ENCODE data around the gene GRN.
"Not testable (repeated sequence)": the region's sequence is repeated elsewhere in the genome, so short reads cannot be mapped to it uniquely, and the experiment has no call there.

The GRN gene

DNA sequence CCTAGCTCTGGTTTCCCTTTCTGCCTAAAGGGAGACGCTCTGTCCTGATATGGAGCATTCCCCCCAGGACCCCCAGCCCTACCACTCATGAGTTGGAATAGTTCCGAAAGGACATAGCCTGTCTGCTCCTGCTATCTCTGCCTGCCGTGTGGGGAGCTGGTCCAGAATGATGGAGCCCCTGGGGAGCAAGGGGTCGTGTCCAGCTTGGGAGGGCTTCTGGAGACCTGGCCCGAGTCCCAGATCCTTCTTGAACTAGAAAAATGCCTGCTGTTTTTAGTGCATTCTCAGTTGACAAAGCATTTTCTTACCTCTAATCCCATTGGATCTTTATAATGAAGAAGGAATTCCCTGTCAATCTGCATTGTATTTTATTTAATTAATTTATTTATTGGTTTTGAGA, 9.1 kb upstream of the GRN start:
- no peak for DNase-seq (ENCODE audit: low read depth)
- TF ChIP-seq, protein P1, sequence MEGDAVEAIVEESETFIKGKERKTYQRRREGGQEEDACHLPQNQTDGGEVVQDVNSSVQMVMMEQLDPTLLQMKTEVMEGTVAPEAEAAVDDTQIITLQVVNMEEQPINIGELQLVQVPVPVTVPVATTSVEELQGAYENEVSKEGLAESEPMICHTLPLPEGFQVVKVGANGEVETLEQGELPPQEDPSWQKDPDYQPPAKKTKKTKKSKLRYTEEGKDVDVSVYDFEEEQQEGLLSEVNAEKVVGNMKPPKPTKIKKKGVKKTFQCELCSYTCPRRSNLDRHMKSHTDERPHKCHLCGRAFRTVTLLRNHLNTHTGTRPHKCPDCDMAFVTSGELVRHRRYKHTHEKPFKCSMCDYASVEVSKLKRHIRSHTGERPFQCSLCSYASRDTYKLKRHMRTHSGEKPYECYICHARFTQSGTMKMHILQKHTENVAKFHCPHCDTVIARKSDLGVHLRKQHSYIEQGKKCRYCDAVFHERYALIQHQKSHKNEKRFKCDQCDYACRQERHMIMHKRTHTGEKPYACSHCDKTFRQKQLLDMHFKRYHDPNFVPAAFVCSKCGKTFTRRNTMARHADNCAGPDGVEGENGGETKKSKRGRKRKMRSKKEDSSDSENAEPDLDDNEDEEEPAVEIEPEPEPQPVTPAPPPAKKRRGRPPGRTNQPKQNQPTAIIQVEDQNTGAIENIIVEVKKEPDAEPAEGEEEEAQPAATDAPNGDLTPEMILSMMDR (conservative IDR thresholded peaks at IDR 0.05; ENCODE audit: low read depth, low read length) = no peak
- H3K4me3 ChIP-seq (ENCODE audit: low read depth, low read length) = no peak overlapping the region

DNA sequence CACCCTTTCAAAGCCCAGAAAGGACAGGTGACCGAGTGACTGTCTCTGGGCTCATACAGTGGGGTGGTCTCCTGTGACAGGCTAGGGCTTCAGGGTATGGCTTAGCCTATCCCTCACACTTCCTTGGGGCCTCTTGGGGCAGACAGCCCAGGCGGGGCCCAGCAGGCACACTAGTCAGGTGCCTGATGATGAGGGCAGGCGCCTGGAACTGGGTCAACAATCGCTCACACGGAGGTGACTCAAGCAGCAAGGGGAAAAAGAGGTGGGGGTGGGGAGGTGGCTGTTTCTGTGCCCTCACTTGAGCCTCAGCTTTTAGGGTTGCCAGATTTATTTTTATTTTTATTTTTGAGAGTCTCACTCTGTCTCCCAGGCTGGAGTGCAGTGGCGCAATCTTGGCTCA, 6.4 kb upstream of the GRN start:
- peak; percentile 30 for DNase-seq (ENCODE audit: low read depth)
- H3K4me3 ChIP-seq (ENCODE audit: low read depth, low read length) = no peak overlapping the region
- TF ChIP-seq, protein P1 (conservative IDR thresholded peaks at IDR 0.05; ENCODE audit: low read depth, low read length) = no peak

DNA sequence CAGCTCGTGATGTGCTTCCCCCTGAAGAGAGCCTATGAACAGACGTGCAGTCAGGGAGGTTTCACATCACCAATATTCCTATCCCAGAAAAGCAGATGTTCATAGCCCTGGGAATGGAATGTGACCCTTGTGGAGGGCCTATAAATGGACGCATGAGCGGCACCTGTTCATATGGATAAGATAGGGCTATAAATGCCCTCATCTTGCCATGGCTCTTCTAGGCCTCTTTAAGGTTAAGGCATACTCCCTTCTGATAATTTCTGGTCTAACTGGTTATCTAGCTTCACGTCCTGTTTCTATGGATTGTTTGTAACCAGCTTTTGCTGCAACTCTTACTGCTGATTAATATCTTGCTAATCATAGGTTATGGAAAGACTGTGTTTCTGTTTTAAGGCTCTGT, 4.5 kb upstream of the GRN start:
- not testable (repeated sequence) for DNase-seq (ENCODE audit: low read depth)

DNA sequence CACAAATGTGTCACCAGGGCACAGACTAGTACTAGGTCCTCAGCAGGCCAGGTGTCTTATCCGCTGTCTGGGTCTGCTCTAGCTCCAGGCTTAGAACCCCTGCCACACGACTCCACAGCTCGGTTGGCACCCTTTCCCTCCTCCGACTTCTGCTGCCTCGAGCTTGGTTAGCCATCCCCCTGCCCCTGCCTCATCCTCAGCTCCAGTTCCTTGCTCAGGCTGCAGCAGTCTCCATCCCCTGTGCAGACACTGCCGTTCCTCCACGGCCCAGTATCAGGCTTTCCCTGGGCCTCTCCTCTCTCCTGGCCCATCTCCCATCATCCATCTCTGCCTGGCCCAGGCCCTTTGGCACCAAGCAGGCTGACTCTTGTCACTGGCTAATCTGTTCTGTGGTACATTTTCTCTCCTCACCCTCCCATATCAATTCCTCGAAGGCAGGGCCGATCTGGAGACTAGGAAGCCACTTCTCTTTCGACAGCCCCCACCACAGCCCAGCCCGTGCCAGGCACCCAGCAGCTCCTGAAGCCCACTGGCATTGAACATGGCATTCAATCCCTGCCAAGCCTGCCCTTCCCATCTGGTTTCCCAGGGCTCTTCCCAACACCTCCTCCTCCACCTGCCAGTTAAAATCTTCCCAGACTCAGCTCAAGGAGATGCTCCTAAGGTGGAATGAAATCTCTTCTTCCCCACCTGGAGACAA, 1.4 kb upstream of the GRN start:
- DNase-seq (ENCODE audit: low read depth) = no peak
- TF ChIP-seq, protein P1 (conservative IDR thresholded peaks at IDR 0.05; ENCODE audit: low read depth, low read length) = no peak
- H3K4me3 ChIP-seq (ENCODE audit: low read depth, low read length) = no peak overlapping the region

More for the DNA sequence above, 4.5 kb upstream of the GRN start:
- not testable (repeated sequence) for H3K4me3 ChIP-seq (ENCODE audit: low read depth, low read length)

DNA sequence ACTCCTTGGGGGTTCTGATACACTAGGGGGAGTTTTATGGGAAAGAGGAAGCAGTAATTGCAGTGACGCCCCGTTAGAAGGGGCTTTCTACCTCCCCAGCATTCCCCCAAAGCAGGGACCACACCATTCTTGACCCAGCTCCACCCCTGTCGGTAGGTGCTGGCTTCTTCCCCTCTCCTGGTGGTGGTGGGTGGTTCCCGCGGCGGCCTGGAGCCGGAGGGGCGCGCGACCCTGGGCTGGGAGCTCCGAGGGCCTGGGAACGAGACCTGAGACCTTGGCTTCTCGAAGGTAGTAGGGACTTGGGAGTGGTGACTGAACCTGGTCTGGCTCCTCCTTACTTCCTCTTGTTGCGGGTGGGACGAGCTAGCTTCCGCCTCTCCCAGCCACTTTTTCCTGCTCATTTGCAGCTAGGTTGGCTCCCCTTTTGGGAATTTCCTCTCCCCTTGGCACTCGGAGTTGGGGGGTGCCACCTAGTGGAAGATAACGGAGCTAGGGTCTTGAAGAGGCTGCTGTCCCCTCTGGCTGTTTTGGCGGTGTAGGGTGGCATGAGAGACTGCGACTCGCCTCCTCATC, 438 bp downstream of the GRN start:
- H3K4me3 ChIP-seq (ENCODE audit: low read depth, low read length) = peak overlapping the region; percentile 92
- peak; percentile 68 for DNase-seq (ENCODE audit: low read depth)
- TF ChIP-seq, protein P1 (conservative IDR thresholded peaks at IDR 0.05; ENCODE audit: low read depth, low read length) = peak; percentile 69

DNA sequence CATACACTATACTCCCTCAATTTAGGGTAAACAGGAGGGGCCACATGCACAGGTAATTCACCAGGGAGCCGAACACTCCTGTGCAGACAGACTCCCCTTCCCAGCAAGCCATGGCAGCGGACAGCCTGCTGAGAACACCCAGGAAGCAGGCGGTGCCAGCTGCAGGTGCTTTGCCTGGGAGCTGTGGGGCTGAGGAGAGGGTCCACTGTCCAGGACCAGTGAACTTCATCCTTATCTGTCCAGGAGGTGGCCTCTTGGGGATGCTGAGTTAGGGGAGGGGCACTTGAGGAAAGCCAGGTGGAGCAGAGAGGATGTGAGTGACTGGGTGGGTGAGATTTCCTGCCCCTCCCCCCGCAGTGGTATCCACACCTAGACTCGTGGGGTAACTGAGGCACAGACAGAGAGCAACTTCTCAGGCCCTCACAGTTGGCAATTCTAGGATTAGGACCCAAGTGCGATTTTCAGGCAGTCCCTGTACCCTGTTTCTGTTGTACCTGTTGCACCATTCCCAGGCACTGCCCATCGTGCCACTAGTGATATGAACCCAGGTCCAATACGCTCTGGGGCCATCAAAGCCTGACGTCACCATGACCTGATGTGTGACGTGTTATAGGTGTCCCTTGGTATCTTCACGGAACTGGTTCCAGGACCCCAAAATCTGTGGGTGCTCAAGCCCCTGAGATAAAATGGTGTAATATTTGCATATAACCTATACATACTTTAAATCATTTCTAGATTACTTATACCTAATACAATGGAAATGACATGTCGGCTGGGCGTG, 1.2 kb downstream of the GRN start:
- DNase-seq (ENCODE audit: low read depth) = no peak
- TF ChIP-seq, protein P1 (conservative IDR thresholded peaks at IDR 0.05; ENCODE audit: low read depth, low read length) = no peak
- peak overlapping the region; percentile 92 for H3K4me3 ChIP-seq (ENCODE audit: low read depth, low read length)

DNA sequence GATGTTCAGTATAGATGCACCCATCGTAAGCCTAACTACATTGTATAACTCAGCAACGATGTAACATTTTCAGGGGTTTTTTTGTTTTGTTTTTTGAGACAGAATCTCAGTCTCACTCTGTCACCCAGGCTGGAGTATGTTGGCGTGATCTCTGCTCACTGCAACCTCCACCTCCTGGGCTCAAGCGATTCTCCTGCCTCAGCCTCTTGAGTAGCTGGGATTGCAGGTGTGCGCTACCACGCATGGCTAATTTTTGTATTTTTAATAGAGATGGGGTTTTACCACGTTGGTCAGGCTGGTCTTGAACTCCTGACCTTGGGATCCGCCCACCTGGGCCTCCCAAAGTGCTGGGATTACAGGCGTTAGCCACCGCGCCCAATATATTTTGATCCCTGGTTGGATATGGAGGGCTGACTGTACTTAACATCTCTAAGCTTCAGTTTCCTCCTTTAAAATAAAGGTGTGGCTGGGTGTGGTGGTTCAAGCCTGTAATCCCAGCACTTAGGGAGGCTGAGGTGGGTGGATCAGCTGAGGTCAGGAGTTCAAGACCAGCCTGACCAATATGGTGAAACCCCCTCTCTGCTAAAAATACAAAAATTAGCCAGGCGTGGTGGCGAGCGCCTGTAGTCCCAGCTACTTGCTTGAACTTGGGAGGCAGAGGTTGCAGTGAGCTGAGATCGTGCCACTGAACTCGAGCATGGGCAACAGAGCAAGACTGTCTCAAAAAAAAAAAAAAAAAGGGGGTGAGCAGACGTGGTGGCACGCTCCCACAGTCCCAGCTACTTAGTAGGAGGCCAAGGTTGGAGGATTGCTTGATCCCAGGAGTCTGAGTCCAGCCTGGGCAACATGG, 2.3 kb downstream of the GRN start:
- not testable (repeated sequence) for H3K4me3 ChIP-seq (ENCODE audit: low read depth, low read length); DNase-seq (ENCODE audit: low read depth)

Data from choroid plexus epithelial cell (primary cell).